Muscle of arm (tissue), 12 donors: ENCODE data around the gene HSFX2. TPM values are rescaled to one million over a fixed set of nuclear protein-coding genes. Genes with fewer than 3 reads are reported as not detected.

Experiments used
- polyA plus RNA-seq, 12 donors: library from polyadenylated mRNA; unstranded; fragments of 120-200 nt; gene quantifications; one replicate each; pipeline ENCODE4 v1.2.1, GENCODE V29; 2013; ENCODE audit not compliant: insufficient read length in 12 of 12

HSFX2 gene
- polyA plus RNA-seq, 12 donors = 0.30 to 1.1 (median 0.84) TPM; not detected in 4

Other genes with a start within 250 kb of the HSFX2 start
- gene IDS, start 90.0 kb downstream of the HSFX2 start, polyA plus RNA-seq = 10 to 100 TPM; 23.0 to 54.2 (median 27.9) TPM
- gene EOLA1, start 54.3 kb downstream of the HSFX2 start, polyA plus RNA-seq = 10 to 100 TPM in 10 of 12 donors, 1 to 10 TPM in 1, not detected in 1; 7.1 to 24.3 (median 21.9) TPM
- 1 to 10 TPM in 2 of 12 donors, under 1 TPM in 6, not detected in 4; 0.30 to 1.5 (median 0.44) TPM for gene HSFX3, start 45.4 kb downstream of the HSFX2 start, polyA plus RNA-seq
- gene MAGEA9B, start 7.9 kb downstream of the HSFX2 start, polyA plus RNA-seq = not detected
- gene TMEM185A, start 36.5 kb upstream of the HSFX2 start, polyA plus RNA-seq = 10 to 100 TPM in 11 of 12 donors, not detected in 1; 15.2 to 38.1 (median 34.3) TPM
- gene MAGEA11, start 116.7 kb upstream of the HSFX2 start, polyA plus RNA-seq = not detected
- gene HSFX1, start 178.8 kb upstream of the HSFX2 start, polyA plus RNA-seq = 1 to 10 TPM in 9 of 12 donors, under 1 TPM in 1, not detected in 2; 0.97 to 2.5 (median 1.8) TPM
- gene MAGEA9, start 186.6 kb upstream of the HSFX2 start, polyA plus RNA-seq = not detected